ENCODE data around the gene HLCS. TPM values are rescaled to one million over a fixed set of nuclear protein-coding genes. Genes with fewer than 3 reads are reported as not detected.

The HLCS gene
- total and polyA plus RNA-seq, 10 of the 15 experiments (the other 5 are each of a cell fraction or from before 2014, with no cell fraction given) = 1.5 to 12.7 (median 9.6) TPM

- H3K4me1 ChIP-seq (ENCODE audit: control insufficient read depth, insufficient read depth, low read length) = no peaks in the 10 kb centered on the region
- POLR2A ChIA-PET = no interaction called here
- intact Hi-C loops (cut with micrococcal nuclease; ENCODE audit: unreplicated experiment) (loop anchor here (10.0 kb wide), 1 partner anchor 300 kb away; no protein-coding TSS in a partner anchor), in situ Hi-C loops (cut with MboI) (no loop called here)
- H3K27me3 ChIP-seq (replicated peaks in 1 of 2; ENCODE audit: control insufficient read depth in 2 of 2, insufficient read depth in 2 of 2, low read length in 1 of 2) = peaks cover 0 to 2% of the 10 kb centered on the region in 2 experiments; a peak in 2 of 4 replicates
- no peaks in the 10 kb centered on the region for H3K79me2 ChIP-seq (ENCODE audit: control insufficient read depth, insufficient read depth, low read length)
- no peak overlapping the region for H3K9ac ChIP-seq (ENCODE audit: control insufficient read depth, insufficient read depth, low read length)
- SMC1A ChIA-PET (ENCODE audit: uncharacterized antibody, unreplicated experiment) = no interaction called here
- DNase-seq (ENCODE audit: low read depth, low spot score) = no peak
- H3K4me3 ChIP-seq = no peak overlapping the region
- CTCF ChIA-PET = no interaction called here
- H2AFZ ChIP-seq (ENCODE audit: control insufficient read depth, low read depth, low read length) = no peak overlapping the region
- H3K36me3 ChIP-seq (ENCODE audit: control insufficient read depth in 2 of 2, insufficient read depth in 2 of 2, low read length in 1 of 2) = no peaks in the 10 kb centered on the region
- H4K20me1 ChIP-seq (ENCODE audit: control insufficient read depth, insufficient read depth) = no peaks in the 10 kb centered on the region
- RAD21 ChIA-PET (ENCODE audit: unreplicated experiment) = no interaction called here
- no TSS peak for BruUV-seq (replicated peaks)
- no peak overlapping the region for H3K27ac ChIP-seq (ENCODE audit: control insufficient read depth, insufficient read depth)
- no peak for FAIRE-seq
- no peaks in the 10 kb centered on the region for H3K9me3 ChIP-seq (replicated peaks; ENCODE audit: control insufficient read depth, insufficient read depth, low read length)
- H3K4me2 ChIP-seq (ENCODE audit: control insufficient read depth, insufficient read depth) = no peak overlapping the region
- ATAC-seq = no peak
- TF ChIP-seq CTCF (IDR thresholded peaks at IDR 0.05 in 2 of 3, conservative IDR thresholded peaks at IDR 0.05 in 1 of 3; ENCODE audit: control insufficient read depth in 2 of 3, extremely low read depth in 1 of 3, insufficient read depth in 1 of 3, low read depth in 3 of 3, low read length in 3 of 3) = no peak
- TF ChIP-seq MTA3 (IDR thresholded peaks at IDR 0.05; ENCODE audit: borderline replicate concordance, low read length) = no peak
- TF ChIP-seq RUNX3 (IDR thresholded peaks at IDR 0.05; ENCODE audit: low read length) = no peak
- TF ChIP-seq PAX8 (IDR thresholded peaks at IDR 0.05) = no peak
- TF ChIP-seq DPF2 (IDR thresholded peaks at IDR 0.05) = no peak
- no peak for TF ChIP-seq FOXM1 (IDR thresholded peaks at IDR 0.05; ENCODE audit: low read depth, low read length)
- no peak for TF ChIP-seq NFYA (IDR thresholded peaks at IDR 0.05; ENCODE audit: borderline replicate concordance, low read depth, low read length)
- TF ChIP-seq MEF2B (IDR thresholded peaks at IDR 0.05; ENCODE audit: partially characterized antibody, poor library complexity, severe bottlenecking) = no peak
- no peak for TF ChIP-seq SREBF2 (IDR thresholded peaks at IDR 0.05; ENCODE audit: low read length)
- 47% methylated on average over 3 of the region's 3 CpGs for WGBS (ENCODE audit: insufficient coverage, insufficient replicate concordance, low lambda C conversion rate, missing lambda C conversion rate)
These were observed 241.8 kb downstream of the HLCS start for GRCh38 chr21:36724660-36725059.

Measured in GM12878 (cell line).